EL (cell line): ENCODE measurements around the gene CPXM2.

Source experiments
- DNase-seq: peaks from one replicate; pipeline ENCODE4 v3.0.0-alpha.2; 2016

The CPXM2 gene

GRCh38 chr10:123726381-123726780 lies 165.2 kb downstream of the CPXM2 start:
- no peak for DNase-seq

- no peak for DNase-seq
These were observed 166.9 kb downstream of the CPXM2 start for GRCh38 chr10:123724747-123725146.

- DNase-seq: no peak
These were observed 169.3 kb downstream of the CPXM2 start for GRCh38 chr10:123722351-123722750.

DNA sequence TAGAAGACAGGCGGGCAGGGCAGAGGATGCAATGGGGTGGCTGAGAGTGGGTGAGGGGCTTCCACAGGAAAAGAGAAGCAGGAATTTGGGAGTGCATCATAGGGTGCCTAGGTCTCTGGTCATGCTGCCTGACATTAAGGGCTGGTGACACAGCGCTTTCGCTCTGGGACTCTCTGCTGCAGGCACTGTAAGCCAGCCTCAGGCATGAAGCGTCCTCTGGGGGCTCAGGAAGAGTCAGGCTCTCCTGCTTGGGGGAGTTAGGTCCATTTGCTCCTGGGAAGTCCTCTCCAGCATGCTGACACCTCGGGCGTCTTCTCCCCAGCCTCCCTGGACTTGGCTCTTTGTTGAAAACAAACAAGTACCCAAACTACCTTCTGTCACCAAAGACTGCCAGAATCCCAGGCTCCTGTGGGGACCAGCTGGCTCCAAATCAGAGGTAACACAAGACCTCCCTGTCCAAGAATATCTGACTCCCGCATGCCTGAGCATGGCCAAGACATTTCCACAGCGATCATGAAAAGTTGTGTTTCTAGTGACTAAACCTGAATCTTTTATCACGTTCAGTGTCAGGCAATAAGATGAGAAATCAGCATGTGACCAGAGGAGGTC lies 170.1 kb downstream of the CPXM2 start:
- DNase-seq: no peak

DNA sequence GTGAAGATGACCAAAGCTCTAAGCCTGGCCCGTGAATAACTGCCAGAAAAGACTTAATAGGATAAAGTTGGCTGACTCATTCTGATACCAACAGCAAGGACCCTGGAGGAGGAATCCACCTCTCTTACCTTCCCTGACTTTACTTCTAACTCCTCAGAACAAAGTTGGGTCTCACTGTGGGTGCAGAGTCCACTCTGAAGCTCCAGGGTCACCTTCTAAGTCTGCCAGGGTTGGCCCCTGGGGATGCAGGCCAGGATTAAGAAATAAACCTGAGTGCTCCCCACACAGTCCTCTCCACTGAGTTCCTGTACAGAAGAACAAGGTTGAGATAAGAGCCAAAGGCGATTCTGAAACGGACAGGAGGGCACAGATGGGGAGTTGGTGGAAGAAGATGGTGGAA lies 171.1 kb downstream of the CPXM2 start:
- DNase-seq: no peak

- DNase-seq: no peak
These were observed 173.0 kb downstream of the CPXM2 start for GRCh38 chr10:123718544-123719060.

DNA sequence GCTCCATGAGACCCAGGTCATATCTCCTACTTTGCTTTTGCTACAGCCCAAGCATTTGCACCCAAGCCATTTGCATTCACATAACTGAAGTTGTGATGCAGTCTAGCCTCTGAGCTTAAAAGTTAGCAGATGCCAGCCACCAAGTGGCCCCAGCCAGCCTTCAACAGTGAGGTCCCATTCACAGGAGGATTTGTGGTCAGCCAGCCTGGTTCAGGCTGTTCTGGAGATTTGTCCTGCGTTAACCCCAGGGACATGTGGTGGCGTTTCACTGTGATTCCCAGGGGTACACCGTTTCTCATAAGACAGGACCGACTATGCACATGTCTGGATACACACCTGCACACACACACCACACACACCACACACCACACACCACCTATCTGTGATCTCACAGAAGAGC lies 174.3 kb downstream of the CPXM2 start:
- no peak for DNase-seq

DNA sequence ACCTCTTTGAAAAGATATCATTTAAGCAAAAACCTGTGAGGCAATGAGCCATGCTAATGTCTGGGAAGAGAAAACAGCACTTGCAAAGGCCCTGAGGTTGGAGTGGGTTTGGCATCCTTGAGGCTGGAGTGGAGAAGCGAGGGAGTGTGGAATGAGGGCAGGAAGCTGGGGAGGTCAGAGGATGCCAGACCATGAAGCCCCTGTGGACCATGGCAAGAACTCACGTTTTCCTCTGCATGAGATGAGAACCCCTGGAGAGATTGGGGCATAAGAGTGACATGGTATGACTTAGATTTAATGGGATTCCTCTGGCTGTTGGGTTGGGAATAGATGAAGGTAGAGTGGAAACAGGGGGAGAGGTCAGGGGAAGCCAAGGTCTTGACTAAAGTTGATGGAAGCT lies 176.1 kb downstream of the CPXM2 start:
- DNase-seq: no peak

DNA sequence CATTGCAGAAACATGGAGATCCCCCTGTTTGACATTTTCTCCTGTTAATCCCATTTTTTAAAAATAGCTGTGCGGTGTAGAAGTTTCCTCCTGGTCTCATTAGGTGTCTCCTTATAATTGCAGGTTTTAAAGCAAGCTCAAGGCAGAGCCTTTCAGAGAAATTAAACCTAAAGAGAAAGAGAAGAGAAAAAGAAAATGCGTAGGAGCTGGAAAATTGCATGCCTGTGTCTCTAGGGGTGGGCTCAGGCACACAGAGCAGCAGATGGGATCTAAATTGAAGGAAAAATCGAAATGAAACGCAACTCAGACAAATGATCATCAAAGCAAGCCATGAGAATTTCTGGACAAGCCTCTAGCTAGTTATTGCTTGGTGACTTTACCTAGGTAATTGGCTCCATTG lies 185.4 kb downstream of the CPXM2 start:
- no peak for DNase-seq

DNA sequence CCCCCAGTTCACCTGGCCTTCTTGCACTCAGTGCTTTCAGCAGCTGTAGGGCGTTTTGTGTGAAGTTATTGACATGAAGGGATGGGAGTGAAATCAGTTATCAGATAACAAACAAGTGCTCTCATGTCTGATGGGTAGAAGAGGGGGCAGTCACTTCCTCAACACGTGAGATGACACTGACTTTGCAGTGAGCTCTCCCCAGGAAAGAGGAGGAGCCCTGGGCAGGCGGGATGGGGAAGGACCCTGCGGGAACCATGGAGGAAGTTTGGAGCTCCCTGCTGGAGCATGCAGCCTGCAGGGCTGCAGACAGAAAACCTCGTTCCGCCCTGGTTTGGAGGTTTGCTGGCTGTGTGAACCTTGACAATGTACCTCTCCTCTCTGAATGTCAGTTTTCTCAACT lies 186.8 kb downstream of the CPXM2 start:
- DNase-seq: no peak

- DNase-seq: no peak
These were observed 187.5 kb downstream of the CPXM2 start for GRCh38 chr10:123704076-123704475.

DNA sequence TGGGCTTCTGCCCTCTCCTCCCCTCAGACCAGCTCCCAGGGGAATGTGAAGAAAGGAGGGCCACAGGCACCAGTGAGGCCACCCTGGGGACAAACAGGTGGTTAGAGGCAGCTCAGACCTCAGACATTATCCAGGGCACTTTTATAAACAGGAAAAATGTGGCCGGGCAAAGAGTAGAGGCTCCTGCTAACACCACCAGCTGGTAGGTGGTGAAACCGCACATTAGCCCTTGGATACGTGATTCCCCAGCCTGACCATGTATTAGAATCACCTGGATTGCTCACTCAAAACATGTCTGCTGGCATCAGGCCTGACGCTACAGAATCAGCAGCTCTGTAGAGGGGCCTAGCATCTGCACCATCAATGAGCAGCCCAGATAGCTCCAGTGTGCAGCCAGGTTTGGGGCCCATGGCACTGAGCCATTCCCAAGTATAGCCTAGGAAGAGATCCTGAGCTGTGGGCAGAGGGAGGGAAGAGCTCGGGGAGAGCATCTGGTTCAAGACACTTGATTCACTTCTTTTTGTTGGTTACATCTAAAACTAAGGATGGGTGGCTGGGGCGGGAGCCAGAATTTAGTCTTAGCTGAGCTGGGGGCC lies 188.3 kb downstream of the CPXM2 start:
- no peak for DNase-seq
